H9 (cell line): Measurements from ENCODE around the gene BCL7C. TPM values are rescaled to one million over a fixed set of nuclear protein-coding genes. Genes with fewer than 3 reads are reported as not detected.

ENCODE experiments used
- DNase-seq: peaks from one replicate; pipeline ENCODE4 v3.0.0-alpha.2; 2017
- H2AFZ ChIP-seq: one replicate; pipeline ENCODE4 v1.6.1; 2013; ENCODE audit warnings: mild to moderate bottlenecking, low read length, control low read depth, moderate library complexity
- H2AK5ac ChIP-seq: 2 replicates; pipeline ENCODE4 v1.6.1; 2013; ENCODE audit warnings: low read length, control low read depth, mixed read lengths; ENCODE audit not compliant: insufficient read length
- H2BK120ac ChIP-seq: one replicate; pipeline ENCODE4 v1.6.1; 2013; ENCODE audit warnings: low read depth, mild to moderate bottlenecking, low read length, control low read depth, inconsistent platforms; ENCODE audit not compliant: poor library complexity, severe bottlenecking
- H2BK12ac ChIP-seq: 2 replicates; pipeline ENCODE4 v1.6.1; 2013; ENCODE audit warnings: low read length, control low read depth, mixed read lengths, low read depth; ENCODE audit not compliant: insufficient read length
- H2BK15ac ChIP-seq: 2 replicates; pipeline ENCODE4 v1.6.1; 2013; ENCODE audit warnings: low read depth, low read length, control low read depth
- H2BK20ac ChIP-seq: one replicate; pipeline ENCODE4 v1.6.1; 2013; ENCODE audit warnings: low read depth, mild to moderate bottlenecking, low read length, control low read depth, inconsistent platforms; ENCODE audit not compliant: poor library complexity, severe bottlenecking
- H2BK5ac ChIP-seq: 2 replicates; pipeline ENCODE4 v1.6.1; 2013; ENCODE audit warnings: low read length, control low read depth, mixed read lengths; ENCODE audit not compliant: insufficient read length
- H3K14ac ChIP-seq: 2 replicates; pipeline ENCODE4 v1.6.1; 2013; ENCODE audit warnings: low read length, control low read depth; ENCODE audit not compliant: insufficient read depth
- H3K18ac ChIP-seq: 2 replicates; pipeline ENCODE4 v1.6.1; 2013; ENCODE audit warnings: low read depth, mild to moderate bottlenecking, mixed read lengths, low read length, control low read depth; ENCODE audit not compliant: insufficient read length
- H3K23ac ChIP-seq: 2 replicates; pipeline ENCODE4 v1.6.1; 2013; ENCODE audit warnings: low read length, control low read depth, mixed read lengths, low read depth; ENCODE audit not compliant: insufficient read length
- H3K23me2 ChIP-seq: 2 replicates; pipeline ENCODE4 v1.6.1; 2013; ENCODE audit warnings: low read depth, mild to moderate bottlenecking, mixed read lengths, low read length, control low read depth; ENCODE audit not compliant: insufficient read length, poor library complexity, severe bottlenecking
- H3K27ac ChIP-seq: 2 replicates; pipeline ENCODE4 v1.5.1; 2013; ENCODE audit warnings: low read length, control low read depth, mixed read lengths, low read depth; ENCODE audit not compliant: insufficient read length
- H3K27me3 ChIP-seq: 2 replicates; pipeline ENCODE4 v1.6.1; 2013; ENCODE audit warnings: low read length, control low read depth, inconsistent platforms; ENCODE audit not compliant: insufficient read depth
- H3K4ac ChIP-seq: 2 replicates; pipeline ENCODE4 v1.6.1; 2013; ENCODE audit warnings: low read depth, mild to moderate bottlenecking, control low read depth, inconsistent platforms, low read length, moderate library complexity
- H3K4me1 ChIP-seq: 2 replicates; pipeline ENCODE4 v1.6.1; 2013; ENCODE audit warnings: low read length, control low read depth, inconsistent platforms; ENCODE audit not compliant: insufficient read depth
- H3K4me2 ChIP-seq: 2 replicates; pipeline ENCODE4 v1.6.1; 2013; ENCODE audit warnings: low read length, control low read depth, mixed read lengths; ENCODE audit not compliant: insufficient read length, insufficient read depth
- H3K56ac ChIP-seq: 2 replicates; pipeline ENCODE4 v1.6.1; 2013; ENCODE audit warnings: low read depth, mild to moderate bottlenecking, mixed read lengths, low read length, control low read depth; ENCODE audit not compliant: insufficient read length
- H3K79me1 ChIP-seq: 2 replicates; pipeline ENCODE4 v1.6.1; 2013; ENCODE audit warnings: low read depth, mild to moderate bottlenecking, moderate library complexity, low read length, control low read depth, inconsistent platforms; ENCODE audit not compliant: insufficient read depth, poor library complexity, severe bottlenecking
- H3K79me2 ChIP-seq: 2 replicates; pipeline ENCODE4 v1.6.1; 2013; ENCODE audit warnings: low read length, control low read depth, inconsistent platforms; ENCODE audit not compliant: insufficient read depth
- H3K9ac ChIP-seq: 2 replicates; pipeline ENCODE4 v1.6.1; 2013; ENCODE audit warnings: low read length, control low read depth, mixed read lengths; ENCODE audit not compliant: insufficient read length; ENCODE audit errors: extremely low read depth
- H3K9me3 ChIP-seq: one replicate; pipeline ENCODE4 v1.6.1; 2013; ENCODE audit warnings: low read depth, low read length, inconsistent platforms; ENCODE audit not compliant: control insufficient read depth
- H3T11ph ChIP-seq: one replicate; pipeline ENCODE4 v1.6.1; 2013; ENCODE audit warnings: mild to moderate bottlenecking, low read length, control low read depth, inconsistent platforms
- H4K20me1 ChIP-seq: one replicate; pipeline ENCODE4 v1.6.1; 2013; ENCODE audit not compliant: control insufficient read depth, insufficient read length, insufficient read depth
- H4K5ac ChIP-seq: 2 replicates; pipeline ENCODE4 v1.6.1; 2013; ENCODE audit warnings: low read depth, mild to moderate bottlenecking, mixed read lengths, low read length, control low read depth; ENCODE audit not compliant: insufficient read length
- H4K8ac ChIP-seq: replicated peaks from 2 replicates; pipeline ENCODE4 v1.6.1; 2013; ENCODE audit warnings: low read length, control low read depth, mixed read lengths, low read depth; ENCODE audit not compliant: insufficient read length
- H4K91ac ChIP-seq: 2 replicates; pipeline ENCODE4 v1.6.1; 2013; ENCODE audit warnings: low read depth, mild to moderate bottlenecking, moderate library complexity, mixed read lengths, low read length, control low read depth; ENCODE audit not compliant: insufficient read length
- H3K27ac Mint-ChIP-seq, 3 experiments: 2 replicates in 2 of 3; 3 replicates in 1 of 3; pipeline ENCODE4 v1.8.0; 2020 to 2021; ENCODE audit warnings: mixed read lengths in 3 of 3, mild to moderate bottlenecking in 1 of 3, moderate library complexity in 1 of 3
- H3K27me3 Mint-ChIP-seq: 2 replicates; pipeline ENCODE4 v1.8.0; 2021; ENCODE audit warnings: low read depth, mild to moderate bottlenecking, moderate library complexity, mixed read lengths
- H3K36me3 Mint-ChIP-seq, 3 experiments: 2 replicates in 2 of 3; 3 replicates in 1 of 3; pipeline ENCODE4 v1.8.0; 2020 to 2021; ENCODE audit warnings: low read depth in 3 of 3, mixed read lengths in 3 of 3; ENCODE audit not compliant: insufficient read depth in 1 of 3
- H3K4me1 Mint-ChIP-seq, 2 experiments: 2 replicates each; pipeline ENCODE4 v1.8.0; 2020; ENCODE audit warnings: mixed read lengths in 2 of 2
- H3K4me3 Mint-ChIP-seq, 2 experiments: 2 replicates in 1 of 2; 3 replicates in 1 of 2; pipeline ENCODE4 v1.8.0; 2020 to 2021; ENCODE audit warnings: mild to moderate bottlenecking in 2 of 2, mixed read lengths in 2 of 2, moderate library complexity in 1 of 2
- H3K9me3 Mint-ChIP-seq, 2 experiments: 2 replicates in 1 of 2; 3 replicates in 1 of 2; pipeline ENCODE4 v1.8.0; 2020; ENCODE audit warnings: mild to moderate bottlenecking in 2 of 2, mixed read lengths in 2 of 2, moderate library complexity in 1 of 2
- CTCF ChIP-seq: fragments of 200-600 bp; sonication (generic); conservative IDR thresholded peaks from 3 replicates; pipeline ENCODE4 v1.8.0; 2021; ENCODE audit warnings: antibody characterized with exemption, mild to moderate bottlenecking
- WGBS: extraction: QIAGEN DNeasy Blood & Tissue Kit; methylation state at CpG from one replicate; pipeline ENCODE4 v1.1.7; 2013; ENCODE audit warnings: missing lambda C conversion rate, low lambda C conversion rate, mixed read lengths; ENCODE audit not compliant: insufficient read length; ENCODE audit errors: extremely low coverage; 5-methylcytosine and 5-hydroxymethylcytosine counted together
- long read RNA-seq: library from polyadenylated mRNA; unstranded; transcript quantifications from one replicate; pipeline ENCODE4 v2.0.0, GENCODE V29; 2020
- total RNA-seq: library from RNA; stranded (reverse); gene quantifications from 2 replicates; pipeline ENCODE4 v1.2.1, GENCODE V29; 2021

BCL7C gene
- 17.5 and 18.3 TPM in 2 replicates for total RNA-seq
- long read RNA-seq, partial matches to known transcripts, result 0 of 2 reads
- long read RNA-seq, other reads (novel, unspliced or antisense), result 0 of 2 reads

- TF ChIP-seq CTCF, result peak; percentile 55
- no peak within 1 kb of the TSS for H4K91ac ChIP-seq
- no peak within 1 kb of the TSS for H3K56ac ChIP-seq
- Mint-ChIP-seq H3K4me1 (peaks cover 28% of the 10 kb centered on the region in 2 experiments), H3K27ac (peak within 1 kb of the TSS in 1 of 3 experiments; percentile 48; a peak in 2 of 7 replicates), H3K36me3 (peaks cover under 1 to 11% (median 11%) of the 10 kb centered on the region in 3 experiments), H3K9me3 (peaks cover 0 to 2% of the 10 kb centered on the region in 2 experiments; a peak in 1 of 5 replicates), H3K4me3 (peak within 1 kb of the TSS; percentile 70 to 84), H3K27me3 (peaks cover 17% of the 10 kb centered on the region)
- peak within 1 kb of the TSS; percentile 52 for H3K9ac ChIP-seq
- H3K4me2 ChIP-seq, result peak within 1 kb of the TSS; percentile 83
- no peak within 1 kb of the TSS for H2BK120ac ChIP-seq
- H2BK20ac ChIP-seq, result no peak within 1 kb of the TSS
- no peak within 1 kb of the TSS for H3T11ph ChIP-seq
- peaks cover 3% of the 10 kb centered on the region; the same call in 1 of the 2 replicates for H3K4me1 ChIP-seq
- H4K20me1 ChIP-seq, result peaks cover 2% of the 10 kb centered on the region
- no peak within 1 kb of the TSS for H2AFZ ChIP-seq
- H3K14ac ChIP-seq, result peak within 1 kb of the TSS; percentile 87
- DNase-seq, result peak; percentile 92
- no peak within 1 kb of the TSS; the same call in 1 of the 2 replicates for H2BK15ac ChIP-seq
- H4K5ac ChIP-seq, result no peak within 1 kb of the TSS
- H3K79me2 ChIP-seq, result no peaks in the 10 kb centered on the region
- H2BK12ac ChIP-seq, result no peak within 1 kb of the TSS
- no CpG with 5 or more reads among the region's 97 CpGs for WGBS
- H3K27me3 ChIP-seq, result no peaks in the 10 kb centered on the region
- H3K9me3 ChIP-seq, result no peaks in the 10 kb centered on the region
- H3K4ac ChIP-seq, result no peak within 1 kb of the TSS
- H3K23ac ChIP-seq, result no peak within 1 kb of the TSS
- no peaks in the 10 kb centered on the region for H3K79me1 ChIP-seq
- no peak within 1 kb of the TSS for H4K8ac ChIP-seq
- no peak within 1 kb of the TSS for H3K27ac ChIP-seq
- H2BK5ac ChIP-seq, result no peak within 1 kb of the TSS
- peak within 1 kb of the TSS; percentile 66 for H3K18ac ChIP-seq
- H2AK5ac ChIP-seq, result no peak within 1 kb of the TSS
- peaks cover 20% of the 10 kb centered on the region for H3K23me2 ChIP-seq
Measured at GRCh38 chr16:30893744-30894539, at the start of gene BCL7C. Gene BCL7C (minus strand): TSS chr16:30894077. CDS start chr16:30893944, 133 bp downstream.
